Thyroid gland (tissue), 4 donors: ENCODE results near the gene LRCH3.

Experiments
- CTCF ChIP-seq, 6 experiments: fragments of 200-600 bp in 3 of 6; fragments of 450-650 bp in 3 of 6; sonication (generic) in 3 of 6; IDR thresholded peaks; one replicate each; pipeline ENCODE4 v1.5.1; 2016 to 2019; ENCODE audit warnings: antibody characterized with exemption in 6 of 6, mild to moderate bottlenecking in 2 of 6, inconsistent platforms in 1 of 6, moderate library complexity in 1 of 6
- POLR2A ChIP-seq, 2 donors: fragments of 450-650 bp; IDR thresholded peaks; one replicate each; pipeline ENCODE4 v1.6.1; 2017; ENCODE audit warnings: antibody characterized with exemption in 2 of 2, mild to moderate bottlenecking in 2 of 2, moderate library complexity in 1 of 2

GRCh38 chr3:197796087-197796486 is 5.0 kb downstream of the LRCH3 start:
- no peak for TF ChIP-seq CTCF (IDR thresholded peaks at IDR 0.05)
- no peak for TF ChIP-seq POLR2A (IDR thresholded peaks at IDR 0.05)
